Smooth muscle cell (in vitro differentiated cells): ENCODE measurements around the gene CHSY1. TPM values are rescaled to one million over a fixed set of nuclear protein-coding genes. Genes with fewer than 3 reads are reported as not detected.
A peak's percentile ranks its signal among the peaks of the same experiment; 100 is the strongest.

Experiments used
- DNase-seq: peaks from one replicate; lab custom pipeline; 2025; ENCODE audit not compliant: unreplicated experiment; lab: John Stamatoyannopoulos, UW
- H2AFZ ChIP-seq: fragments of 200-600 bp; sonication (generic); 2 replicates; pipeline ENCODE4 v1.6.0; 2016; ENCODE audit warnings: antibody characterized with exemption, low read depth, mild to moderate bottlenecking
- H3F3A ChIP-seq: fragments of 200-600 bp; sonication (generic); 2 replicates; pipeline ENCODE4 v1.6.0; 2017; ENCODE audit warnings: antibody characterized with exemption, low read depth
- H3K27ac ChIP-seq: fragments of 200-600 bp; sonication (generic); 2 replicates; pipeline ENCODE4 v1.5.1; 2016; ENCODE audit warnings: low read depth, mild to moderate bottlenecking
- H3K27me3 ChIP-seq: fragments of 200-600 bp; sonication (generic); 2 replicates; pipeline ENCODE4 v1.6.1; 2016; ENCODE audit warnings: low read depth, mild to moderate bottlenecking
- H3K36me3 ChIP-seq: fragments of 200-600 bp; sonication (generic); 2 replicates; pipeline ENCODE4 v1.5.1; 2016; ENCODE audit warnings: low read depth
- H3K4me1 ChIP-seq: fragments of 200-600 bp; sonication (generic); 2 replicates; pipeline ENCODE4 v1.5.1; 2016; ENCODE audit warnings: low read depth
- H3K4me2 ChIP-seq: fragments of 200-600 bp; sonication (generic); 2 replicates; pipeline ENCODE4 v1.6.0; 2016; ENCODE audit warnings: mild to moderate bottlenecking
- H3K4me3 ChIP-seq: fragments of 200-600 bp; sonication (generic); 2 replicates; pipeline ENCODE4 v1.5.1; 2016; ENCODE audit warnings: mild to moderate bottlenecking
- H3K79me2 ChIP-seq: fragments of 200-600 bp; sonication (generic); 2 replicates; pipeline ENCODE4 v1.6.0; 2016; ENCODE audit warnings: low read depth, mild to moderate bottlenecking
- H3K9ac ChIP-seq: fragments of 200-600 bp; sonication (generic); 2 replicates; pipeline ENCODE4 v1.6.0; 2016; ENCODE audit warnings: low read depth
- H3K9me3 ChIP-seq: fragments of 200-600 bp; sonication (generic); replicated peaks from 2 replicates; pipeline ENCODE4 v1.5.1; 2016; ENCODE audit warnings: low read depth
- H4K20me1 ChIP-seq: fragments of 200-600 bp; sonication (generic); 2 replicates; pipeline ENCODE4 v1.6.0; 2016; ENCODE audit warnings: low read depth
- CTCF ChIP-seq: fragments of 200-600 bp; sonication (generic); IDR thresholded peaks from 2 replicates; pipeline ENCODE4 v1.5.1; 2017; ENCODE audit warnings: borderline replicate concordance, mild to moderate bottlenecking, antibody characterized with exemption; ENCODE audit not compliant: insufficient read depth, poor library complexity, severe bottlenecking
- whole genome bisulfite sequencing: methylation state at CpG from one replicate; pipeline ENCODE4 v1.1.7; 2016; ENCODE audit warnings: low lambda C conversion rate; 5-methylcytosine and 5-hydroxymethylcytosine counted together
- polyA plus RNA-seq: library from polyadenylated mRNA; unstranded; fragments of >200 nt; fragmentation: Nextera tagmentation; extraction: Ambion mirVana; gene quantifications from 2 replicates; pipeline ENCODE4 v1.2.1, GENCODE V29; 2016
- total RNA-seq: library from RNA; depleted of rRNA; stranded (reverse); fragments of >200 nt; gene quantifications from 2 replicates; pipeline ENCODE4 v1.2.3, GENCODE V29; 2014

The CHSY1 gene
- total and polyA plus RNA-seq, 2 experiments from 2014 or later: 106 to 123 TPM

GRCh38 chr15:101179341-101180153 is 72.3 kb downstream of the CHSY1 start:
- Histone ChIP-seq H3K4me2 (no peak overlapping the region), H3K79me2 (peaks cover 98% of the 10 kb centered on the region), H3K27ac (peak overlapping the region; percentile 100), H3K4me1 (peaks cover 8% of the 10 kb centered on the region), H3F3A (peaks cover 69% of the 10 kb centered on the region), H3K27me3 (no peaks in the 10 kb centered on the region), H3K9ac (no peak overlapping the region), H3K36me3 (peaks cover 6% of the 10 kb centered on the region), H2AFZ (no peak overlapping the region), H3K9me3 (no peaks in the 10 kb centered on the region), H4K20me1 (peaks cover 6% of the 10 kb centered on the region), H3K4me3 (no peak overlapping the region)
- TF ChIP-seq CTCF: no peak
- no peak for DNase-seq
- 77% methylated on average over 21 of the region's 21 CpGs for WGBS

- no peaks in the 10 kb centered on the region for H3K9me3 ChIP-seq
- H3K27ac ChIP-seq: peak overlapping the region; percentile 100
- peaks cover 6% of the 10 kb centered on the region for H3K36me3 ChIP-seq
- no peak for TF ChIP-seq CTCF
- H3K79me2 ChIP-seq: peaks cover 98% of the 10 kb centered on the region
- peaks cover 4% of the 10 kb centered on the region for H3K4me1 ChIP-seq
- H4K20me1 ChIP-seq: peaks cover 6% of the 10 kb centered on the region
- no peak overlapping the region for H3K9ac ChIP-seq
- no peak overlapping the region for H3K4me3 ChIP-seq
- H3K4me2 ChIP-seq: no peak overlapping the region
- no peak for DNase-seq
- 79% methylated on average over 4 of the region's 4 CpGs for WGBS
- no peak overlapping the region for H2AFZ ChIP-seq
- H3F3A ChIP-seq: peaks cover 69% of the 10 kb centered on the region
- H3K27me3 ChIP-seq: no peaks in the 10 kb centered on the region
Measured at GRCh38 chr15:101178931-101179330, 72.9 kb downstream of the CHSY1 start.

- H4K20me1 ChIP-seq: peaks cover 6% of the 10 kb centered on the region
- no peaks in the 10 kb centered on the region for H3K9me3 ChIP-seq
- H3K36me3 ChIP-seq: peaks cover 6% of the 10 kb centered on the region
- H3K4me2 ChIP-seq: no peak overlapping the region
- peaks cover 67% of the 10 kb centered on the region for H3F3A ChIP-seq
- peaks cover 98% of the 10 kb centered on the region for H3K79me2 ChIP-seq
- H3K4me1 ChIP-seq: peaks cover 4% of the 10 kb centered on the region
- H3K27ac ChIP-seq: peak overlapping the region; percentile 100
- no peak for DNase-seq
- WGBS: 93% methylated on average over 18 of the region's 18 CpGs
- H3K9ac ChIP-seq: no peak overlapping the region
- no peaks in the 10 kb centered on the region for H3K27me3 ChIP-seq
- no peak overlapping the region for H2AFZ ChIP-seq
- TF ChIP-seq CTCF: no peak
- no peak overlapping the region for H3K4me3 ChIP-seq
Measured at GRCh38 chr15:101178479-101178878, 73.4 kb downstream of the CHSY1 start.

- no peak overlapping the region for H3K4me2 ChIP-seq
- no peak overlapping the region for H3K9ac ChIP-seq
- peaks cover 6% of the 10 kb centered on the region for H4K20me1 ChIP-seq
- H3K9me3 ChIP-seq: no peaks in the 10 kb centered on the region
- WGBS: 40% methylated on average over 14 of the region's 14 CpGs
- peak overlapping the region; percentile 100 for H3K27ac ChIP-seq
- no peaks in the 10 kb centered on the region for H3K27me3 ChIP-seq
- peaks cover 96% of the 10 kb centered on the region for H3K79me2 ChIP-seq
- H3F3A ChIP-seq: peaks cover 65% of the 10 kb centered on the region
- H3K36me3 ChIP-seq: peaks cover 6% of the 10 kb centered on the region
- H2AFZ ChIP-seq: no peak overlapping the region
- DNase-seq: no peak
- H3K4me1 ChIP-seq: peaks cover 8% of the 10 kb centered on the region
- no peak overlapping the region for H3K4me3 ChIP-seq
- no peak for TF ChIP-seq CTCF
Measured at GRCh38 chr15:101177866-101178265, 74.0 kb downstream of the CHSY1 start.
